Nephron progenitor cell (in vitro differentiated cells): ENCODE results near the gene TDRD6.
A peak's percentile ranks its signal among the peaks of the same experiment; 100 is the strongest.

Experiments
- DNase-seq: peaks from one replicate; pipeline ENCODE4 v3.0.0; 2021
- H3K27ac Mint-ChIP-seq: 2 replicates; pipeline ENCODE4 v1.8.0; 2021; ENCODE audit warnings: mild to moderate bottlenecking, moderate library complexity, mixed read lengths
- H3K27me3 Mint-ChIP-seq: 2 replicates; pipeline ENCODE4 v1.8.0; 2021; ENCODE audit warnings: mild to moderate bottlenecking, low read depth, mixed read lengths; ENCODE audit not compliant: poor library complexity
- H3K36me3 Mint-ChIP-seq: 2 replicates; pipeline ENCODE4 v1.8.0; 2021; ENCODE audit warnings: low read depth, mixed read lengths
- H3K4me1 Mint-ChIP-seq: 2 replicates; pipeline ENCODE4 v1.8.0; 2021; ENCODE audit warnings: mixed read lengths
- H3K4me3 Mint-ChIP-seq: 2 replicates; pipeline ENCODE4 v1.8.0; 2021; ENCODE audit warnings: mild to moderate bottlenecking, moderate library complexity, mixed read lengths
- H3K9me3 Mint-ChIP-seq: 2 replicates; pipeline ENCODE4 v1.8.0; 2021; ENCODE audit warnings: mild to moderate bottlenecking, moderate library complexity, mixed read lengths
- TF ChIP-seq, protein P1 (sequence below): fragments of 200-600 bp; sonication (generic); IDR thresholded peaks from 2 replicates; pipeline ENCODE4 v1.5.0; 2021; ENCODE audit warnings: antibody characterized with exemption

The TDRD6 gene

DNA sequence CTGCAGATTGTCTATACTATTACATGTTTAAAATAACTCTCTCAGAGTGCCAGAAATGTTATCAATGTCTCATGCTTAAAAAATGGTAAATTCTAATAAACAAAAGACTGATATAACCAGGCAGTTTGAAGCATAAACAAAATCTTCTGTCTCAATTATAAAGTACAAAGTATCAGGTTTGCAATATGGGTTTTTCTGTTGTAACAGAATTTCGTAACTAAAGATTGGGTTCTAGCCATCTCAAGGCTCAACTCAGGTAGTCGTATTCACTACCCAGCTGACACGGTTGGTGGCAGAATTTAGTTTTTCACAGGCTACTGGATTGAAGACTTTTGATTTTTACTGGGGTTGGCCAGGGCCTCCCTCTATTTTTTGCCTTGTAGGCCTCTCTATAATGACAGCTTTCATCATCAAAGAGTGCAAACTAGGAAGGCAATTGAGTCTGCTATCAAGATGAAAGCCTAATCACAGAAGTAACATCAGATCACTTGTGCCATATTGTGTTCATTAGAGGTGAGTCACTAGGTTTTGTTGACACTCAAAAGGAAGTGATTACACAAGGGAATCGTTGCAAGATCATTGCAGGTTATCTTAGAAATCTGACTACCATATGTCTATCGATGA, 38.7 kb upstream of the TDRD6 start:
- H3K27me3 Mint-ChIP-seq: peaks cover 7% of the 10 kb centered on the region
- peak overlapping the region; percentile 12 for H3K4me3 Mint-ChIP-seq
- H3K4me1 Mint-ChIP-seq: peaks cover 37% of the 10 kb centered on the region
- peaks cover 34% of the 10 kb centered on the region for H3K36me3 Mint-ChIP-seq
- H3K27ac Mint-ChIP-seq: no peak overlapping the region
- H3K9me3 Mint-ChIP-seq: peaks cover 26% of the 10 kb centered on the region
- TF ChIP-seq, protein P1, sequence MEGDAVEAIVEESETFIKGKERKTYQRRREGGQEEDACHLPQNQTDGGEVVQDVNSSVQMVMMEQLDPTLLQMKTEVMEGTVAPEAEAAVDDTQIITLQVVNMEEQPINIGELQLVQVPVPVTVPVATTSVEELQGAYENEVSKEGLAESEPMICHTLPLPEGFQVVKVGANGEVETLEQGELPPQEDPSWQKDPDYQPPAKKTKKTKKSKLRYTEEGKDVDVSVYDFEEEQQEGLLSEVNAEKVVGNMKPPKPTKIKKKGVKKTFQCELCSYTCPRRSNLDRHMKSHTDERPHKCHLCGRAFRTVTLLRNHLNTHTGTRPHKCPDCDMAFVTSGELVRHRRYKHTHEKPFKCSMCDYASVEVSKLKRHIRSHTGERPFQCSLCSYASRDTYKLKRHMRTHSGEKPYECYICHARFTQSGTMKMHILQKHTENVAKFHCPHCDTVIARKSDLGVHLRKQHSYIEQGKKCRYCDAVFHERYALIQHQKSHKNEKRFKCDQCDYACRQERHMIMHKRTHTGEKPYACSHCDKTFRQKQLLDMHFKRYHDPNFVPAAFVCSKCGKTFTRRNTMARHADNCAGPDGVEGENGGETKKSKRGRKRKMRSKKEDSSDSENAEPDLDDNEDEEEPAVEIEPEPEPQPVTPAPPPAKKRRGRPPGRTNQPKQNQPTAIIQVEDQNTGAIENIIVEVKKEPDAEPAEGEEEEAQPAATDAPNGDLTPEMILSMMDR: no peak
- DNase-seq: no peak

DNA sequence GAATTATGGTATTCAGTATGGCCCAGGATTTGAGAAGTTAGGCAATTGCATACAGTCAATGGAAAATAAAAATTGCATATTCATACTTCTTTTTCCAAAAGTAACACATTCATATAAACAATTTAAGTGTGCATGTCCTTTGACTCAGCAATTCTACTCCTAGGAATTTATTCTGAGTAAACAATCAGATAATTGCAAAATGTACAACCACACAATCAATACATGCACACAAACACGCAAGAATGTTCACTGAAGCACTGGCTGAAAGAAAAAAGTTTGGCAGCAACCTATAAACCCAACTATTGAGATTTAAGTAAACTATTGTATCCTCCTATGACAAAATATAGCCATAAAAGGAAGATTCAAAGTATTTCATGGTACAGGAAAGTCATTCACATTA, 36.7 kb upstream of the TDRD6 start:
- TF ChIP-seq, protein P1: no peak
- no peak for DNase-seq
- H3K4me1 Mint-ChIP-seq: peaks cover 49% of the 10 kb centered on the region
- H3K4me3 Mint-ChIP-seq: peak overlapping the region; percentile 94
- H3K27ac Mint-ChIP-seq: no peak overlapping the region
- H3K27me3 Mint-ChIP-seq: peaks cover 3% of the 10 kb centered on the region
- H3K9me3 Mint-ChIP-seq: peaks cover 14% of the 10 kb centered on the region
- H3K36me3 Mint-ChIP-seq: peaks cover 20% of the 10 kb centered on the region

DNA sequence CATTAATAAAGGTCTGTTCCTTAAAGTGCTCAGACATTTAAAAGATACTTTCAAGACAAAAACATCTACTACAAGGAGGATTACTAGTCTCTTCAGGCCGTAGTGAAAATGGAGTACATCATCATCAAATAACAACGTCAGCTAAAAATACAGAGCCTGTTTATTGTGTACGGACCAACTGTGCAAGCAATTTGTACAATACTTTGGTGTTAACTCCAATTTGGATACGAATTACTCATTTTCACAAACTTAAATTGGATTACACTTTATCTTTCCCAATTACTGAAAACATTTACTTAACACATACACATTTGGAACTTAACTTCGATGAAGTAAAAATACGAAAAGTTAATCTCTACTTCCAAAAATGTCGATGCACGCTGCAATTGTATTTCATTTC, 35.9 kb upstream of the TDRD6 start:
- H3K9me3 Mint-ChIP-seq: peaks cover 6% of the 10 kb centered on the region
- DNase-seq: no peak
- H3K36me3 Mint-ChIP-seq: peaks cover 12% of the 10 kb centered on the region
- TF ChIP-seq, protein P1: no peak
- peak overlapping the region; percentile 44 for H3K27ac Mint-ChIP-seq
- H3K4me3 Mint-ChIP-seq: peak overlapping the region; percentile 94
- peaks cover 49% of the 10 kb centered on the region for H3K4me1 Mint-ChIP-seq
- H3K27me3 Mint-ChIP-seq: peaks cover 3% of the 10 kb centered on the region

DNA sequence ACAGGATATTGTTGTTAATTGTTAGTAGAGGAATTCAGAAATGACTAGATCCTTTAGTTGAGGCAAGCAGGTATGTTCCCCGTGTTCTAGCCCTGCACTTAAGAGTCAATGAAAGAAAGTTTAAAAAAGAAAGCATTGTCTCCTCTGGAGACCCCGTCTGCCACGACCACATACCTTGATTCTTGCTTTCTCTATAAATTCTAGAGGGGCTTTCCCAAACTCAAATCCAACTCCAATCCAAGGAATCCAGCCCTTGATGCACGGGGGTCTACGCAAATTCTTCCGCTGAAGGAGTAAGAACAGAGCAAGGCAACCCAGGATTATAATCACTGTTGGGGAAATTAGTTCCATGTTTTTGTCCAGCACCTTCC, 35.5 kb upstream of the TDRD6 start:
- TF ChIP-seq, protein P1: no peak
- Mint-ChIP-seq H3K9me3 (peaks cover 2% of the 10 kb centered on the region), H3K4me1 (peaks cover 49% of the 10 kb centered on the region), H3K27ac (peak overlapping the region; percentile 44), H3K27me3 (peaks cover 3% of the 10 kb centered on the region), H3K36me3 (peaks cover 8% of the 10 kb centered on the region), H3K4me3 (peak overlapping the region; percentile 94)
- no peak for DNase-seq

DNA sequence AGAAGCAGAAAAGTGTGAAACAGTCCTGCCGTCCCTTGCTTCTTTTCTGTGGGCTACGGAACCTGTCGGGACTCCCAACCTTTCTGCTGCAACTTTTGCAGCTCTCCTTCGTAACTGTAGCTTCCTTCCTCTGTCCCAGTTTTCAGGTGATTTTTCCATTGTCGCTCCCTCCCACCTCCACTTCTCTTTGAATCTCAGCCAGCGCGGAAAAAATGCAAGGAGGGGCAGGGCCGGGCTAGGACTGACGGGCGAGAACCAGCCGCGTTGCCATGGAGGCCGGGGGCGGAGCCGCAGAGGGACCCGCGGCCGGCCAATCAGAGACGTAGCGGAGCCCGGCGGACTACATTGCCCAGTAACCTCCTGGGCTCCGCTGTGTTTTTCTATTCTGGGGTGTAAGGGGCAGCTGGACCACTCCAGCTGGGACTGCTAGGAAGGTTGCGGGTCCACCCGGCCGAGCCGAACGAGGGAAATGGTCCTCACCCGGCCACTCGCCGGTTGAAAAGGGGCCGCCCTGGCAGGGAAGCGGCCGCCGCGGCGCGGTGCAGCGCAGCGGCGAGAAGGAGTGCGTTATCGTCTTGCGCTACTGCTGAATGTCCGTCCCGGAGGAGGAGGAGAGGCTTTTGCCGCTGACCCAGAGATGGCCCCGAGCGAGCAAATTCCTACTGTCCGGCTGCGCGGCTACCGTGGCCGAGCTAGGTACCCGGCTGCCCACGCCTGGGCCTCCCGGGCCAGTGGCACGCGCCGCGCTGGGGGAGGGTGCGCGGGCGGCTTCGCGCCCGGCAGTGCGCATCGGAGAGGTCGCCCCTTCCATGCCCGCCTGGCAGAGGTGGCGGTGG, 34.9 kb upstream of the TDRD6 start, which contains the start of the genes CYP39A1 and SLC25A27:
Gene CYP39A1 (minus strand): TSS at position 216 of the 836 bp plus-strand sequence. CDS start 236 bp downstream, outside the sequence.
Gene SLC25A27 (plus strand): TSS at position 373 of the 836 bp plus-strand sequence. CDS start 218 bp downstream, at position 591.
- Mint-ChIP-seq H3K9me3 (no peaks in the 10 kb centered on the region), H3K4me1 (peaks cover 49% of the 10 kb centered on the region), H3K27ac (peak within 1 kb of the TSS; percentile 44), H3K36me3 (peaks cover 4% of the 10 kb centered on the region), H3K4me3 (peak within 1 kb of the TSS; percentile 94), H3K27me3 (peaks cover 3% of the 10 kb centered on the region)
- peak; percentile 96 for DNase-seq
- TF ChIP-seq, protein P1: no peak
